Ramos (cell line): ENCODE results near the gene AGO1.

ENCODE experiments used
- in situ Hi-C: fragments of 300-500 bp; cut with MboI; formaldehyde crosslinking; loops from one replicate; pipeline ENCODE4 v1.14.3; 2022; ENCODE audit warnings: low sequenced_read_pairs; ENCODE audit not compliant: unreplicated experiment

The AGO1 gene

GRCh38 chr1:35882945-35883634, at the start of gene AGO1:
Gene AGO1, plus strand, starts transcription at chr1:35883209. Its CDS starts 213 bp downstream, at chr1:35883422.
- in situ Hi-C loops, result no loop called here

- in situ Hi-C loops, result no loop called here
Observed at GRCh38 chr1:35833395-35833794, 49.6 kb upstream of the AGO1 start.

- in situ Hi-C loops, result no loop called here
Observed at GRCh38 chr1:35834218-35834617, 48.8 kb upstream of the AGO1 start.

GRCh38 chr1:35835398-35835797, 47.6 kb upstream of the AGO1 start:
- in situ Hi-C loops, result no loop called here

GRCh38 chr1:35836734-35837133, 46.3 kb upstream of the AGO1 start:
- in situ Hi-C loops, result no loop called here

GRCh38 chr1:35838693-35839245, 44.2 kb upstream of the AGO1 start:
- in situ Hi-C loops, result no loop called here

- in situ Hi-C loops, result no loop called here
Observed at GRCh38 chr1:35844826-35845225, 38.2 kb upstream of the AGO1 start.

GRCh38 chr1:35845766-35846165, 37.2 kb upstream of the AGO1 start:
- in situ Hi-C loops, result no loop called here

- in situ Hi-C loops, result no loop called here
Observed at GRCh38 chr1:35847935-35848565, 35.0 kb upstream of the AGO1 start.

GRCh38 chr1:35850051-35850450, 33.0 kb upstream of the AGO1 start:
- in situ Hi-C loops, result no loop called here

- in situ Hi-C loops, result no loop called here
Observed at GRCh38 chr1:35850716-35851115, 32.3 kb upstream of the AGO1 start.

- in situ Hi-C loops, result no loop called here
Observed at GRCh38 chr1:35851132-35851869, 31.7 kb upstream of the AGO1 start.

- in situ Hi-C loops, result no loop called here
Observed at GRCh38 chr1:35852241-35852640, 30.8 kb upstream of the AGO1 start.

- in situ Hi-C loops, result no loop called here
Observed at GRCh38 chr1:35854989-35855700, 27.9 kb upstream of the AGO1 start.

- in situ Hi-C loops, result no loop called here
Observed at GRCh38 chr1:35856964-35857363, 26.0 kb upstream of the AGO1 start.

- in situ Hi-C loops, result no loop called here
Observed at GRCh38 chr1:35857830-35858229, 25.2 kb upstream of the AGO1 start.

GRCh38 chr1:35860696-35861095, 22.3 kb upstream of the AGO1 start:
- in situ Hi-C loops, result no loop called here

- in situ Hi-C loops, result no loop called here
Observed at GRCh38 chr1:35863136-35863535, 19.9 kb upstream of the AGO1 start.

GRCh38 chr1:35863881-35864625, 19.0 kb upstream of the AGO1 start:
- in situ Hi-C loops, result no loop called here

GRCh38 chr1:35864813-35865212, 18.2 kb upstream of the AGO1 start:
- in situ Hi-C loops, result no loop called here
